Measurements from ENCODE around the gene ZCCHC7. TPM values are rescaled to one million over a fixed set of nuclear protein-coding genes. Genes with fewer than 3 reads are reported as not detected.

The ZCCHC7 gene
- polyA plus RNA-seq, 3 donors from 2014 or later, result 21.1 to 23.8 (median 23.1) TPM

GRCh38 chr9:37239921-37240320, 119.5 kb downstream of the ZCCHC7 start:
- H3K27me3 Mint-ChIP-seq (ENCODE audit: low read depth in 3 of 3), result no peaks in the 10 kb centered on the region
- no peak overlapping the region for H3K4me3 Mint-ChIP-seq
- H3K9me3 Mint-ChIP-seq, result no peaks in the 10 kb centered on the region
- H3K4me1 Mint-ChIP-seq, result peaks cover 14 to 30% of the 10 kb centered on the region in 2 donors
- no peak overlapping the region for H3K27ac Mint-ChIP-seq
- peaks cover 4 to 8% (median 5%) of the 10 kb centered on the region in 3 donors for H3K36me3 Mint-ChIP-seq
- DNase-seq, result no peak

- Mint-ChIP-seq H3K36me3 (peaks cover 4 to 8% (median 5%) of the 10 kb centered on the region in 3 donors), H3K4me3 (no peak overlapping the region), H3K27ac (no peak overlapping the region), H3K4me1 (peaks cover 15 to 35% of the 10 kb centered on the region in 2 donors), H3K9me3 (no peaks in the 10 kb centered on the region), H3K27me3 (ENCODE audit: low read depth in 3 of 3) (no peaks in the 10 kb centered on the region)
- no peak for DNase-seq
These were observed 121.0 kb downstream of the ZCCHC7 start for GRCh38 chr9:37241340-37241739.

GRCh38 chr9:37242089-37242488, 121.7 kb downstream of the ZCCHC7 start:
- Mint-ChIP-seq H3K4me1 (peaks cover 20 to 36% of the 10 kb centered on the region in 2 donors), H3K27me3 (ENCODE audit: low read depth in 3 of 3) (no peaks in the 10 kb centered on the region), H3K4me3 (no peak overlapping the region), H3K36me3 (peaks cover 0 to 4% (median 3%) of the 10 kb centered on the region in 3 donors), H3K27ac (no peak overlapping the region), H3K9me3 (no peaks in the 10 kb centered on the region)
- no peak for DNase-seq

- DNase-seq, result no peak
- no peaks in the 10 kb centered on the region for H3K27me3 Mint-ChIP-seq (ENCODE audit: low read depth in 3 of 3)
- no peak overlapping the region for H3K4me3 Mint-ChIP-seq
- H3K9me3 Mint-ChIP-seq, result no peaks in the 10 kb centered on the region
- no peaks in the 10 kb centered on the region for H3K36me3 Mint-ChIP-seq
- H3K27ac Mint-ChIP-seq, result no peak overlapping the region
- H3K4me1 Mint-ChIP-seq, result peaks cover 19 to 27% of the 10 kb centered on the region in 2 donors
These were observed 123.4 kb downstream of the ZCCHC7 start for GRCh38 chr9:37243588-37244345.

GRCh38 chr9:37246826-37247225, 126.5 kb downstream of the ZCCHC7 start:
- no peak for DNase-seq
- Mint-ChIP-seq H3K4me1 (peaks cover 19 to 21% of the 10 kb centered on the region in 2 donors), H3K4me3 (peak overlapping the region in 1 of 5 donors; percentile 27), H3K27ac (peak overlapping the region in 2 of 6 donors; percentile 2 to 22), H3K27me3 (ENCODE audit: low read depth in 3 of 3) (peaks cover 0 to 3% (median 0%) of the 10 kb centered on the region in 3 donors), H3K9me3 (no peaks in the 10 kb centered on the region), H3K36me3 (peaks cover 0 to 19% (median 16%) of the 10 kb centered on the region in 3 donors)

- Mint-ChIP-seq H3K36me3 (peaks cover 9 to 25% (median 22%) of the 10 kb centered on the region in 3 donors), H3K4me3 (no peak overlapping the region), H3K9me3 (no peaks in the 10 kb centered on the region), H3K4me1 (peaks cover 19 to 21% of the 10 kb centered on the region in 2 donors), H3K27ac (no peak overlapping the region), H3K27me3 (ENCODE audit: low read depth in 3 of 3) (peaks cover 0 to 3% (median 0%) of the 10 kb centered on the region in 3 donors)
- no peak for DNase-seq
These were observed 128.3 kb downstream of the ZCCHC7 start for GRCh38 chr9:37248651-37249163.

- Mint-ChIP-seq H3K4me1 (peaks cover 14 to 23% of the 10 kb centered on the region in 2 donors), H3K27ac (no peak overlapping the region), H3K27me3 (ENCODE audit: low read depth in 3 of 3) (peaks cover 0 to 3% (median 0%) of the 10 kb centered on the region in 3 donors), H3K4me3 (no peak overlapping the region), H3K9me3 (no peaks in the 10 kb centered on the region), H3K36me3 (peaks cover 14 to 27% (median 25%) of the 10 kb centered on the region in 3 donors)
- no peak for DNase-seq
These were observed 131.1 kb downstream of the ZCCHC7 start for GRCh38 chr9:37251452-37251851.

- no peak overlapping the region for H3K4me3 Mint-ChIP-seq
- H3K27ac Mint-ChIP-seq, result no peak overlapping the region
- peaks cover 3 to 11% of the 10 kb centered on the region in 2 donors for H3K4me1 Mint-ChIP-seq
- no peaks in the 10 kb centered on the region for H3K9me3 Mint-ChIP-seq
- H3K36me3 Mint-ChIP-seq, result peaks cover 14 to 27% (median 25%) of the 10 kb centered on the region in 3 donors
- H3K27me3 Mint-ChIP-seq (ENCODE audit: low read depth in 3 of 3), result peaks cover 0 to 3% (median 0%) of the 10 kb centered on the region in 3 donors
- DNase-seq, result no peak
These were observed 133.1 kb downstream of the ZCCHC7 start for GRCh38 chr9:37253377-37253937.

- Mint-ChIP-seq H3K36me3 (peaks cover 14 to 20% (median 16%) of the 10 kb centered on the region in 3 donors), H3K27me3 (ENCODE audit: low read depth in 3 of 3) (peaks cover 0 to 3% (median 0%) of the 10 kb centered on the region in 3 donors), H3K27ac (no peak overlapping the region), H3K4me1 (peaks cover 5 to 11% of the 10 kb centered on the region in 2 donors), H3K9me3 (no peaks in the 10 kb centered on the region), H3K4me3 (no peak overlapping the region)
- no peak for DNase-seq
These were observed 134.8 kb downstream of the ZCCHC7 start for GRCh38 chr9:37255187-37255586.

- Mint-ChIP-seq H3K4me3 (no peak overlapping the region), H3K27ac (no peak overlapping the region), H3K4me1 (peaks cover 6 to 11% of the 10 kb centered on the region in 2 donors), H3K27me3 (ENCODE audit: low read depth in 3 of 3) (peaks cover 0 to 3% (median 0%) of the 10 kb centered on the region in 3 donors), H3K36me3 (peaks cover 11 to 14% (median 11%) of the 10 kb centered on the region in 3 donors), H3K9me3 (no peaks in the 10 kb centered on the region)
- DNase-seq, result no peak
These were observed 135.8 kb downstream of the ZCCHC7 start for GRCh38 chr9:37255944-37256862.

- no peak for DNase-seq
- Mint-ChIP-seq H3K4me1 (peaks cover 8 to 11% of the 10 kb centered on the region in 2 donors), H3K27ac (peak overlapping the region in 2 of 6 donors; percentile 18 to 44), H3K4me3 (no peak overlapping the region), H3K27me3 (ENCODE audit: low read depth in 3 of 3) (no peaks in the 10 kb centered on the region), H3K36me3 (peaks cover 0 to 5% (median 0%) of the 10 kb centered on the region in 3 donors), H3K9me3 (no peaks in the 10 kb centered on the region)
These were observed 139.6 kb downstream of the ZCCHC7 start for GRCh38 chr9:37259951-37260350.

- Mint-ChIP-seq H3K36me3 (no peaks in the 10 kb centered on the region), H3K27me3 (ENCODE audit: low read depth in 3 of 3) (no peaks in the 10 kb centered on the region), H3K4me1 (peaks cover 0 to 9% of the 10 kb centered on the region in 2 donors), H3K4me3 (no peak overlapping the region), H3K9me3 (no peaks in the 10 kb centered on the region), H3K27ac (no peak overlapping the region)
- no peak for DNase-seq
These were observed 142.0 kb downstream of the ZCCHC7 start for GRCh38 chr9:37262410-37262809.

- Mint-ChIP-seq H3K27ac (no peak overlapping the region), H3K9me3 (no peaks in the 10 kb centered on the region), H3K36me3 (no peaks in the 10 kb centered on the region), H3K4me1 (peaks cover 8 to 11% of the 10 kb centered on the region in 2 donors), H3K4me3 (no peak overlapping the region), H3K27me3 (ENCODE audit: low read depth in 3 of 3) (peaks cover 0 to 1% (median 0%) of the 10 kb centered on the region in 3 donors)
- no peak for DNase-seq
These were observed 144.2 kb downstream of the ZCCHC7 start for GRCh38 chr9:37264539-37264938.
